GM21447 (cell line): ENCODE data around the gene GJB6.

Source experiments
- ATAC-seq: cut with Tn5 transposase; IDR thresholded peaks from one replicate; pipeline ENCODE4 v1.9.1; 2021; ENCODE audit not compliant: unreplicated experiment

Gene GJB6

DNA sequence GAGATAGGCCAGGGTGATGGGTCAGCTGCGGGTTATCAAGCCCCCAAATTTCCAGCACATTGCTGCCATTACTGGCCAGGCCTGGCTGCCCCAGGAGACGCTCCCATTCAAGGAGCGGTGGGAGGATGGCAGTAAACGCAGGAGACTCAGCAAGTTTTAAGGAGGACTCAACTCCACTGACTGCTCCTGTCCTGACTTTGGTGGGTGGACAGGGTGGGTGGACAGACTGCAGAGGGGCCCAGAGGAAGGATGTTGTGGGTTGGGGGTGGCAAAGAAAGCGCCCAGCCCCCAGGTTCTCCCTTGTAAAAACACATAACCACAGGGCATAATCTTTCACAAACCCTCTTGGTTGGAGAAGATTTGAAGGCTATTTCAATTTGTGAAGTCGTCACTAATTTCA, 4.4 kb downstream of the GJB6 start:
- no peak for ATAC-seq

DNA sequence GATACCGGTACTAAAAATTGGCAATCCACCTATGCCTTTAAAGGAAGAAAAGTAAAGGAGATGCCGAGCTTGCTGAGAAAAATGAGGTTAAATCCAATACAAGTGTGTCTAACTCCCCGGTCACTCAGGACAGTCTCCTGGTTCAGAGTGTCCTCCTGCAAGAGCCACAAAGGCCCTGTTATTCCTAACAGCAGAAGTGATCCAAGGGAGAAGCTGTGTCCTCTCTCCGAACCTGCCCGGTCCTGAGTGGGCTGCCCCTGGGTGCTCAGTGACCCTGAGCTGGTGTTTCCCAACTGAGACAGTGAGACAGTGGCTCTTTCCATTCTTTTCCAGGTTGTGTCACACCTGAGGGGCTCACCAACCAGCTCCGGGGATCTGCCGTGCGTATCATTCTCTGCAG, 4.8 kb downstream of the GJB6 start:
- no peak for ATAC-seq

DNA sequence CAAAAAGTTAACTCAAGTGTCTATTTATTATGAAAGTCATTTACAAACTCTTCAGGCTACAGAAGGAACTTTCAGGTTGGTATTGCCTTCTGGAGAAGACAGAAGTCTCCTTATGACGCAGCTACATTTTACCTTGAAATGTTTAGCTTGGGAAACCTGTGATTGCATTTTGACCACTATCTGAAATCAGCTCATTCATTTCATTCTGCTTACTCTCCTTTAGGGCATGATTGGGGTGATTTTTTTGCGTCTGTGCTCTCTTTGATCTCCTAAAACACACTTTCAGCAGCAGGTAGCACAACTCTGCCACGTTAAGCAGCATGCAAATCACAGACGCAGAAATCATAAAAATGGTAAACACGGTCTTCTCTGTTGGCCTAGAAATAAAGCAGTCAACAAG, 9.6 kb downstream of the GJB6 start:
- ATAC-seq: no peak

DNA sequence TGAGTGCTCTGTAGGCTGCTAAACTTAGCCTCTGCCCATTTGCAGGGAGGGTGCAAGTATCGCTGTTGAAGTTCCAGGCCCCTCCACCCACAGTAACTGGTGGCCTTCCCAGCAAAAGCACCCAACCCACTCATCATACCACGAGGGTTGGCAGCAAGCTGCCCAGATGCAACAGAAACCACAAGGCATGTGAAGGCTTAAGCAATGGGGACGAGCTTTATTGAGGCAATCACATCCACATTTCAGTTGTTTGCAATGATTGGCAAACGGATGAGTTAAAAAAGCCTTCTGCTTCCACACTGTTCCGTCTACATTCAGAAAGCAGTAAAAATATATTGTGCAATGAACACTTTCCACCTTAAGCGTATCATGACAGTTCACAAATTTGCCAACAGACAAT, 10.3 kb downstream of the GJB6 start:
- ATAC-seq: no peak

DNA sequence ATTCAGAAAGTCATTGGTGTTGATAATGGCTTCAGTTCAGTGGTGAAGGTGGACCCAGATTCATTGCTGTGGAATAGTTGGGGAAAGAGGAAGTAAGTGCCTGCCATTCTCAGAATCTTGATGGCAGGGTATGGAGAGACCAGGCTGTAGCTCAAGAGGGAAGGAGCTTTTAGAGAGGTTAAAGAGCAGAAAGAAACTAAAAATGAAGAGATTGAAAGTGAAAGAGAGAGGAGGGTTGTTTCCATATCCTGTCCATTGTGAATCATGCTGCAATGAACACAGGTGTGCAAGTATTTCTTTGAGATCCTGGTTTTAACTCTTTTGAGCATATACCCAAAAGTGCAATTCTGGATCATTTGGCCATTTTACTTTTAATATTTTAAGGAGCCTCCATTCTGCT, 12.5 kb downstream of the GJB6 start:
- ATAC-seq: peak; percentile 100

DNA sequence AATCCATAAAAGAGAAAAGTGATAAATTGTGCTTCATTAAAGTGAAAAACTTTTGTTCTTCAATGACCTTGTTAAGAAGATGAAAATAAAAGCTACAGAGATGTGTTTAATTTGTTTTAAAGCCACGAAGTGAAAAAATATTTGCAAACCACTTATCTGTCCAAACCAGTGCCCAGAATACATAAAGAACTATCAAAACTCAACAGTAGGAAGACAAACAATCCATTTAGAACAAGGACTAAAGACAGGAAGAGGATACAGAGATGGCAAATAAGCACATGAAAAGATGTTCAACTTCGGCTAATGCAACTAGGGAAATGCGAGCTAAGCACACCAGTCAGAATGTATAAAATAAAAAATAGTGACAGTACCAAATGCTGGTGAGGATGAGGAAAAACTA, 15.0 kb downstream of the GJB6 start:
- no peak for ATAC-seq

DNA sequence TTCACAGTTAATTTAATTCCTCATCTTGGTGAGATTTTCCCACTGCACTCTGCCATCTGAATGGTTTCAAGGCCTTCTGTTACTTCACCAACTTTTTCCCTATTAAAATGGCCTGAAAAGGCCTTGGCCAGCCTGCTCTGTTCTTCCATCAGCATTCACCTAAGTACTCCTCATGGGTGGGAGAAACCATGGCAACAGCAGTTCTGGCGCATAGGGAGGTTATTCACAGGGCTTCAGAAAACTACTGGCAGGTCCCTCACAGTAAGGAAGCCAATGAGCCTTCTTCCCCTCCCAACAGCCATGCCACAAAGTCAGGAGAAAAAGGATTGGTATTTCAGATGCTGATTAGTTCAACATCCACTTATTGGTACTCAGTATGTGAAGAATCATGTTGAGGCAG, 22.2 kb downstream of the GJB6 start:
- ATAC-seq: no peak

DNA sequence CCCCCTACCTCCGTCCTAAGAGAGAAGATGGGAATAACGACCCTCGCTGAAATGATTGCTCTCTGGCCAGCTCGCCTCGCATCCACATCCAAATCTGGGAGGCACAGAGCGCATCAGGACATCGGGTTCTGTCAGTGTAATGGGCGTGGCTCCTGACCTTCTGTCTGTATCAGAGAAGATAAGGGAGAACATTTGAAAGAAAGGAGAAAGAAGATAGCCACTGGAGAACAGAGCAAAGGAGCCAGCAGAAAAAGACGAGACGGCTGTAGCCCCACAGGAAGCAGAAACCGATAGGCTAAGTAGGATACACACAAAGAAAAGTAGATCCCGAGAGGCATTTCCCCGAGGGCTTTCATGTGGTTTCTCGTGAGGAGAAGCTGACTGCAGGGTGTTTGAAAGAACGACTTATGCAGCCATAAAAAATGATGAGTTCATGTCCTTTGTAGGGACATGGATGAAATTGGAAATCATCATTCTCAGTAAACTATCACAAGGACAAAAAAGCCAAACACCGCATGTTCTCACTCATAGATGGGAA, 25.4 kb downstream of the GJB6 start:
- no peak for ATAC-seq

DNA sequence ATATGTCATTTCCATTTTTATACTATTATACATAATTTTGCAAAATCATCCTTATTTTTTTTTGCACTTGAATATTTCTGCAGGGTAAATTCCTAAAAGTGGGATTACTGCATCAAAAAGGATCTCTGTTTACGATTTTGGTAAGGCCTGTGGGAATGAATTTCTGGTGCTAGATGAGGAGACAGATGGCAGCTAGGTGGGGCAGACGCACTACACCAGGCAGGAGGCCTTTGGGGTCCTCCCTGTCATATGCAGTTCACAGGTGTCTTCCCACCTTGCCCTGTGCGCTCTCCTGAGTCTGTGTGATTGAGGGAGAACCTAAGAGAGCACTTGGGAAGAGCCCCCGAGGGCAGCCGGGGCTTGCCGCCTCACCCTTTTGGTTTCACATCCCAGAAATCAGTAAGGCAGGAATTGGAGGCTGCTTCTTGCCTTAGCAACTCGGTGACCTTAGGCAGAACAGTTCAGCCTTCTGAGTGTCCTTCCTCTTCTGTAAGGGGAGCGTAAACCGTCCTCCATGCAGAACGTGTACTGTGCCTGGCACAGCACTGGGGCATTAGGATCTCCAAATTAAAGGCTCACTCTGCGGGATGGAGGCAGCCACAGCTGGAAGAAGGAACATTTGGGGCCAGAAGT, 25.9 kb downstream of the GJB6 start:
- no peak for ATAC-seq

DNA sequence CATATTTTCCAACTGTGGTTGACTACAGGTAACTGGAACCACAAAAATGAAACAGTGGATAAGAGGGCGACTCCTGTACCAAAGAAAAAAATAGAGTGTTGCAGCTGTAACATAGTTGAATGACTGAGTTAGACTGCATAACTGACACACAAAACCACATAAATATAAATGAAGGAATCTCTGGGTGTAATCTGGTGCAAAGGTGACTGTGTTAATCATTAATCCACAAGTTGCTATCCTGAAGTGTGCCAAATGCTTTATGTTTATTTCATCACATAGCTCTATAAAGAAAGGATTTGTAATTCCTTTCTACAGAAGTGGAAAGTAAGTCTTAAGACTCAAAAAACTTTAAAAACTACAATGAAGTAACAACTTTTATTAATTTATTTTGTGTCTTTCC, 33.3 kb downstream of the GJB6 start:
- no peak for ATAC-seq

DNA sequence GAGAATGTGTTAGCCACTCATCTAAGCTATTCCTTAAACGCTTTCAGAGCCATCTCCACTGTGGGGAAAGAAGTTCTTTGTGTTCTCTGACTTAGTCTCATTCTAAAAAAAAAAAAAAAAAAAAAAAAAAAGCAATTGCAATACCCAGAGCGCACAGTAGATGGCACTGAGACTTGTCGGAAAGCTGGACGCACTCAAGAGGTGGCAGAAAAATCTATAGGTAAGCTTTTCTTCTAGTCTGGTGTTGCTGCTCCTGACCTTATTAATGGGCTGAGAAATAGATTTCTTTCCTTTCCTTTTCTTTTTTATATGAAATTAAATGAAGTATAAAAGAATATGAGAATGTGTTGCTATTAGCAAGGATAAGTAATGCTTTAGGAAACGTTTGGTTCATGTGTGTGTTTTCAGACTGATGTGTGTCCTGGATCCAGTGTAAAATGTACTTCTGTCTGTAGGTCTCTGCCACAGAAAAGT, 34.7 kb downstream of the GJB6 start:
- ATAC-seq: no peak

DNA sequence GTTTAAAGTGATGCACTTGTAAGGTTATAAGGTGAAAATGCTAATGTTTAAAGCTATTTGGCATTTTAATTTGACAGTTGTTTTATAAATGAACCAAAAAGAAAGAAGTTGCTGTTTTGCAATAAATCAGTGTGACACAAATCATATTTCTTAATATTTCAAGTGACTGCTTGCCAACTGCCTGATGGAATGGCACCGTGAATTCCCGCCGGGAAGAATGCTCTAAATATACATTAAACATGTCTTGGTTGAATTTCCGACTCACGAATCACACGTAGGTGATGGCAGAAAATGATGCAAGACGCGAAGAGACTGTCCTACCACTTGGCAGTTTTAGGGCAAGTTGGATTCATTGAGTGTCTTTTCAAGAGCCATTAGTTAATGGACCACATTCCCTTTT, 36.3 kb downstream of the GJB6 start:
- no peak for ATAC-seq

DNA sequence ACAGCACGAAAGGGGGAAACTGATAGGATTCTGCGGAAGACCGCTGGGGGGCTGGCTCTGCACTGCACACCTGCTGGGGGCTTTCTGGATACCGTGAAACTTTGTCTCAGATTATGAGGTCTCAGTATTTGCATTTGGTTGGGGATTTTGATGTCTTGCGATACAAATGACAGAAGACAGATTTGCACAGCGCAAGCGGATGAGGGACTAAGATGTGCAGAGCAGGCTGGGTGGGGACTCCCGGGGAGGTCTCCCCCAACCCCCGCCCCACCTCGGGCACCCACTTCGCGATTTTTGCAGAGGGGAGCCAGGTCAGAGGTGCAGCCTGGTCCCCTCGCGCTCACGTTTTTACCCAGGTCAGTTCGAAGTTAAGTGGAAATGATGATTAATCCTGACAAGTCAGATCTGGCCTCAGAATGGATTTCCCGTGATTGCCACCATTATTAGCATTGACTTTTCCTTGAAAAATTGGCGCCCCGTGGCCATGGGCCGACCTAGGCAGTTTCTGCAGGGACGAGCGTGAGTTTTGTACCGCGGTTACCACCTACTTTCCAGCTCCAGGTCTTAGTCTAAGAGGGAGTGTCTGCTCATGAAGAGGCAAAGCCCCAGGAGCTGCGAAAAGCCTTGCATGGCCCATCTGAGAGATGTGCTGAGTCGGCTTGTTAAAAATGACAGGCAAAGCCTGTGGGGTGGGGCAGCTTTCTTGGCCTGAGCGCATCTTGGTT, 38.0 kb downstream of the GJB6 start:
- ATAC-seq: no peak

DNA sequence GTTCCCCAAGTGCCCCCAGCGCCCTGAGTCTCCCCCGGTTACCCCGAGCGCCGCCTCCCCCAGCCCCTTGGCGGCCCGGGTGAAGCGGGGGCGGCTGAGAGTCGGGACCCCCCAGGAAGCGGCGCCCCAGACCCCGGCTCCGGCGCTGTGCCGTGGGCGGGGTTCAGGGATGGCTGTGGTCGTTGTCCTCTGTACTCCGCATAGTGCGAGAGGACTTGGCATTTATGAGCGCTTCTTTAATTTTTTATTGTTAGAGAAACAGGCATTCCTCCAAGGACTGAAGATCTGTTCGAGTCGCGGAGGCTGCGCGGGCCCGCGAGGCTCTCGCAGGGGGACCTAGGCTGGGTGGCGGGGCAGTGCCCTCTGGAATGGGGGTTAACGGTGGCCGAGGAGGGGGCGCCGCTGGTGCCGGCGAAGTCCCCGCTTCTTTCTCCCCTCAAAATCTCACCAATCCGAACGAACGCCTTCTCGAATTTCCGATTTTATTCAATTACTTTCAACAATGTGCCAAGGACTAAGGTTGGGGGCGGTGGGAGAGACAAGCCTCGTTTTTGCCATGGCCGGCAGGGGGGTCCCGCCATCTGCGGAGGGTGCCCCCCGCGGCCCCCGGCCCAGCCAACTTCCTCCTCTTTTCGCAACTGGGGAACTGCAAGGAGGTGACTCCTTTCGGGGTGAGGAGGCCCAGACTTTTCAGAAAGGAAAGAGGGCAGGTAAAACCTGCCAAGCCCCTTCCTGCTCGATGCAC, 38.8 kb downstream of the GJB6 start:
- ATAC-seq: no peak

DNA sequence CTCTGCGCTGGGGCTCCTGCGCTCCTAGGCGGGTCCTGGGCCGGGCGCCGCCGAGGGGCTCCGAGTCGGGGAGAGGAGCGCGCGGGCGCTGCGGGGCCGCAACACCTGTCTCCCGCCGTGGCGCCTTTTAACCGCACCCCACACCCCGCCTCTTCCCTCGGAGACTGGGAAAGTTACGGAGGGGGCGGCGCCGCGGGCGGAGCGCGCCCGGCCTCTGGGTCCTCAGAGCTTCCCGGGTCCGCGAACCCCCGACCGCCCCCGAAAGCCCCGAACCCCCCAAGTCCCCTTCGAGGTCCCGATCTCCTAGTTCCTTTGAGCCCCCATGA, 39.3 kb downstream of the GJB6 start, which contains the start of gene GJB2:
TSS of gene GJB2 (minus strand) at position 103 of the 326 bp plus-strand sequence. CDS start 3,357 bp downstream, outside the sequence.
- ATAC-seq: no peak

DNA sequence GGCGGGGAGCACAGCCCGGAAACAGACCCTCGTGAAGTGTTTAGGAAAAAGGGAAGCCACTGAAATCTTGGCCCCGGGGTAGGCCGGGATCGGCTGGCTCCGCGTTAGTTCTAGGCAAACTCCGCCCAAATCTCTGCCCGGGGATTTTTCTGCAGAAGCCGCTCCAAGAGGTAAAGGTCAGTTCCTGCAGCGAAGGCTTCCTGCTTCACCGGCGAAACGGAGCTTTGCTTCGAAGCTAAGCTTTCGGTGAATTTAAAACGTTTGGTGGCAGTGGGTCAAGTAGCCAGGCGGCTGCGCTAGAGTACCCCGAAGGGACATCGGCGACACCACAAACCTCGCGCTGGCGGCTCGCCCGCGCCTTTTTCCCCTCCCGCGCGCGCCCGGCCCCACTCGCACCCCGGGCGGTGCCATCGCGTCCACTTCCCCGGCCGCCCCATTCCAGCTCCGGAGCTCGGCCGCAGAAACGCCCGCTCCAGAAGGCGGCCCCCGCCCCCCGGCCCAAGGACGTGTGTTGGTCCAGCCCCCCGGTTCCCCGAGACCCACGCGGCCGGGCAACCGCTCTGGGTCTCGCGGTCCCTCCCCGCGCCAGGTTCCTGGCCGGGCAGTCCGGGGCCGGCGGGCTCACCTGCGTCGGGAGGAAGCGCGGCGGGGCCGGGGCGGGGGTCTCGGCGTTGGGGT, 39.8 kb downstream of the GJB6 start:
- no peak for ATAC-seq

DNA sequence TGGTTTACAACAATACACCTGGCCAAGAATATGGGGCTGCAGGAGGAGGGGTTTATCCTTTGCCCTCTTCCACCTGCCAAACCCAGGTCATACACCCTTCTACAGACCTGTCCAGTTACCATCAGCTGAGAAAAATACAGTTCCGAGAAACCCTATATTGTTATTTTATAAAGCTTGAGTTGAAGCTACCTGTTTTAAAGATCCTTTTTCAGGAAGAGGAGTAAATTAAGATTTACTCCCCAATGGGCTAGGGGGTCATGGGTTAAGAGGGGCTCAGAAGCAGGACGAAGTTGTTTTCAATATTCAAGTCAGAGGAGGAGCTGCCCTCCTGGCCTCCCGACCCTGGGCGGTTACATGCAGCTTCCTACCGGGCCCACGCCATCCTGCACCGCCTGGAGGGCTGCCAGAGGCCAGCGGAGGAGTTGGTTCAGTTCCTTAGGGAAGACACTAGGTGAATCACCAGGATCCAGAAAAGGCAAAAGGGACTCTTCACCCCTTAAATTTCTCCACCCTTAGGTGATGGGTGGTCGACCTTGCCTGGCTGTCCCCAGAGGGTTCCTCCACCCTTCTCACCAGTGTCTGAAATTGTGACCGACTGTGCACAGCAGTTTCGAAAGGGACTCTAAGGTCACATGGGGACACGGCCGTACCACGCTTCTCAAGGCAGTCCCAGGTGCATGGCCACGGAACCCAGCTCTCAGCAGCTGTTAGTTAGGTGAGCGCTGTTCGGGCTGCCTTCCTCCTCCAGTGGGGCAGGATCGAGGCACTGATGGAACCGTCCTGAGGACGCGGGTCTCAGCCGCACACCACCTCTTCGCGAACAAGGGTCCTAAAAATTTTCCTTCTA, 40.6 kb downstream of the GJB6 start:
- ATAC-seq: no peak

DNA sequence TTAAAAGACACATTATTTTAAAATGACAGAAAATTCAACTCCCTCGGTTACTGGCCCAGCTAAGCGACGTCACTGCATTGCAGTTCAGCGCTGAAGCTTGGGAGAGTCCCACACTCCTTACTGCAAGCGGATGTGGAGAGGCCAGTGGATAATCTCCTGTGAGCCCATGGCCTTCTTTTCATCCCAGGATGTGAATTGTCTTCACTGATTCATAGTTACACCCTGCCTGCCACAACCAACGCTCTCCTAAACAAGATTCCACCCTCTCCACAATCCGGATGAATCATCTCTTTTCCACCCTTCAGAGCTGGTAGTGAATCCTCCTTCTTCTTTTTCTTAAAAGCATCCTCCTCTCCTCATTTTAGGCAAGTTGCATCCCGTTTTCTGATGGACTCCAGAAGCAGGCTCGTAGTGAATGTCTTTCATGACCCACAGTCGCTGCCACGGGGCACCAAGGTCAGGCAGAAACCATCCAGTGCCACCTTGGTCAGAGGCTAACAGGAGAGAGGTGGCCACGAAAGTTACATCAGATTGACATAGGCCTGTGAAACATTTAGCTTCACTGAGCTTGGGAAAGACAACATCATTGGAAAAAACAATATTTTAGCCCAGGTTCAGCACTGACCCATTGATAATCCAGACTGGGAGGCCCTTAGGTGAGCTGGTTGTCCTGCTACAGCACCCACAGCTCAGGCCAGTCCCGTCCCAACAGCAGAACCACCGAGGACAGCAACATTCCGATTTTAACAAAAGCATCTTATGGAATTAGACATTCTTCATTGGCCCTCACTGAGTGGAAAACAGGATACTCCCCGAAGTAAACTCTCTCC, 41.4 kb downstream of the GJB6 start:
- ATAC-seq: no peak

DNA sequence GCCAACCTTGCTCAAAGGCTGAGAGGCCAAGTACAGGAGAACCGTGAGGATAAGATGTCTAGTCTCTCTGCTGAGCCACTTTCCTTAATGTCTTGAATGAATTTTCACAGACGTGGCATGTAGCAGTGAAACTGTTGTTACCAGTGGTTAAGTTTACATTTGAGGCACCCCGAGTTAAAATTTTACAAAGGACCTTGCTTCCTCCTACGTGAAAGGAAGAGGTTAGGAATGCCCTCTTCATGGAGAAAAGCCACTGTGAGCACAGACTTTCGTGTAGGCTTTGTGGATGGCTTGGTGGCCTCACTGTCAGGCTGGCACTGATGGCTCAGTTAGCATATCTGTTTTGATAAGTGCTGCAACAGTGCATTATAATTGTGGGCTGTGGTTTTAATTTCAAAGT, 42.0 kb downstream of the GJB6 start:
- no peak for ATAC-seq
